CD4-positive, alpha-beta T cell treated with Interleukin-6 for 4 hours (primary cell): Measurements from ENCODE around the gene RNASE8.
"Not testable (repeated sequence)": the region's sequence is repeated elsewhere in the genome, so short reads cannot be mapped to it uniquely, and the experiment has no call there.

Experiments used
- DNase-seq: peaks from one replicate; pipeline ENCODE4 v3.0.0-alpha.2; 2020; ENCODE audit warnings: mixed read lengths

RNASE8 gene

GRCh38 chr14:21057803-21058675 lies at the start of gene RNASE8:
Gene RNASE8 (plus strand): TSS chr14:21057822. CDS start chr14:21057893, 71 bp downstream.
- DNase-seq, result no peak

- DNase-seq, result not testable (repeated sequence)
These were observed 47.9 kb upstream of the RNASE8 start for GRCh38 chr14:21009721-21010120.

GRCh38 chr14:21011136-21011535 lies 46.5 kb upstream of the RNASE8 start:
- no peak for DNase-seq

- peak; percentile 90 for DNase-seq
These were observed 42.8 kb upstream of the RNASE8 start for GRCh38 chr14:21014761-21015190.

GRCh38 chr14:21015312-21015711 lies 42.3 kb upstream of the RNASE8 start:
- no peak for DNase-seq

- no peak for DNase-seq
These were observed 41.0 kb upstream of the RNASE8 start for GRCh38 chr14:21016413-21017190.

GRCh38 chr14:21017528-21018245 lies 39.9 kb upstream of the RNASE8 start:
- DNase-seq, result no peak

- no peak for DNase-seq
These were observed 39.3 kb upstream of the RNASE8 start for GRCh38 chr14:21018286-21018685.

GRCh38 chr14:21018781-21019180 lies 38.8 kb upstream of the RNASE8 start:
- no peak for DNase-seq

GRCh38 chr14:21019366-21019765 lies 38.3 kb upstream of the RNASE8 start:
- no peak for DNase-seq

- DNase-seq, result no peak
These were observed 36.6 kb upstream of the RNASE8 start for GRCh38 chr14:21020977-21021545.

GRCh38 chr14:21022686-21023085 lies 34.9 kb upstream of the RNASE8 start:
- no peak for DNase-seq

- DNase-seq, result no peak
These were observed 34.4 kb upstream of the RNASE8 start for GRCh38 chr14:21023174-21023573.

- peak; percentile 45 for DNase-seq
These were observed 33.6 kb upstream of the RNASE8 start for GRCh38 chr14:21023817-21024584.

- peak; percentile 90 for DNase-seq
These were observed 32.8 kb upstream of the RNASE8 start, which contains the start of gene NDRG2 for GRCh38 chr14:21024585-21025370. Gene NDRG2 (minus strand): TSS chr14:21025061. CDS start chr14:21023315, 1,746 bp downstream.

GRCh38 chr14:21025371-21026273 lies 32.0 kb upstream of the RNASE8 start:
- DNase-seq, result no peak

- no peak for DNase-seq
These were observed 31.2 kb upstream of the RNASE8 start for GRCh38 chr14:21026274-21026987.

- DNase-seq, result no peak
These were observed 30.7 kb upstream of the RNASE8 start for GRCh38 chr14:21026988-21027315.

- no peak for DNase-seq
These were observed 27.7 kb upstream of the RNASE8 start, which contains the start of gene TPPP2 for GRCh38 chr14:21029917-21030316. Gene TPPP2 (plus strand): TSS chr14:21030217. CDS start chr14:21030582, 365 bp downstream.
